ENCODE data around the gene ZNF536.

DNA sequence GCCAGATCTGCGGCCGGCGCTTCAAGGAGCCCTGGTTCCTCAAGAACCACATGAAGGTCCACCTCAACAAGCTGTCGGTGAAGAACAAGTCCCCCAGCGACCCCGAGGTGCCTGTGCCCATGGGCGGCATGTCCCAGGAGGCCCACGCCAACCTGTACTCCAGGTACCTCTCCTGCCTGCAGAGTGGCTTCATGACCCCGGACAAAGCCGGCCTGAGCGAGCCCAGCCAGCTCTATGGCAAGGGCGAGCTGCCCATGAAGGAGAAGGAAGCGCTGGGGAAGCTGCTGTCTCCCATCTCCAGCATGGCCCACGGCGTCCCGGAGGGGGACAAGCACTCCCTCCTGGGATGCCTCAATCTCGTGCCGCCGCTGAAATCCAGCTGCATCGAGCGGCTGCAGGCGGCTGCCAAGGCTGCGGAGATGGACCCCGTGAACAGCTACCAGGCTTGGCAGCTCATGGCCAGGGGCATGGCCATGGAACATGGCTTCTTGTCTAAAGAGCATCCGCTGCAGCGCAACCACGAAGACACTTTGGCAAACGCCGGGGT lies 72.6 kb downstream of the ZNF536 start:
- TF ChIP-seq, protein P1, sequence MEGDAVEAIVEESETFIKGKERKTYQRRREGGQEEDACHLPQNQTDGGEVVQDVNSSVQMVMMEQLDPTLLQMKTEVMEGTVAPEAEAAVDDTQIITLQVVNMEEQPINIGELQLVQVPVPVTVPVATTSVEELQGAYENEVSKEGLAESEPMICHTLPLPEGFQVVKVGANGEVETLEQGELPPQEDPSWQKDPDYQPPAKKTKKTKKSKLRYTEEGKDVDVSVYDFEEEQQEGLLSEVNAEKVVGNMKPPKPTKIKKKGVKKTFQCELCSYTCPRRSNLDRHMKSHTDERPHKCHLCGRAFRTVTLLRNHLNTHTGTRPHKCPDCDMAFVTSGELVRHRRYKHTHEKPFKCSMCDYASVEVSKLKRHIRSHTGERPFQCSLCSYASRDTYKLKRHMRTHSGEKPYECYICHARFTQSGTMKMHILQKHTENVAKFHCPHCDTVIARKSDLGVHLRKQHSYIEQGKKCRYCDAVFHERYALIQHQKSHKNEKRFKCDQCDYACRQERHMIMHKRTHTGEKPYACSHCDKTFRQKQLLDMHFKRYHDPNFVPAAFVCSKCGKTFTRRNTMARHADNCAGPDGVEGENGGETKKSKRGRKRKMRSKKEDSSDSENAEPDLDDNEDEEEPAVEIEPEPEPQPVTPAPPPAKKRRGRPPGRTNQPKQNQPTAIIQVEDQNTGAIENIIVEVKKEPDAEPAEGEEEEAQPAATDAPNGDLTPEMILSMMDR (IDR thresholded peaks at IDR 0.05), result no peak
- TF ChIP-seq CBFB (CRISPR knock-in tag; IDR thresholded peaks at IDR 0.05; ENCODE audit: low read depth) (no peak), CREM (CRISPR knock-in tag; IDR thresholded peaks at IDR 0.05) (no peak), GABPB1 (CRISPR knock-in tag; IDR thresholded peaks at IDR 0.05) (no peak), ATF1 (CRISPR knock-in tag; IDR thresholded peaks at IDR 0.05) (no peak), TCF7 (CRISPR knock-in tag; IDR thresholded peaks at IDR 0.05; ENCODE audit: low read depth) (no peak), ETV6 (CRISPR knock-in tag; IDR thresholded peaks at IDR 0.05) (no peak), MXD4 (CRISPR knock-in tag; IDR thresholded peaks at IDR 0.05; ENCODE audit: borderline replicate concordance) (no peak), JUN (CRISPR knock-in tag; IDR thresholded peaks at IDR 0.05) (no peak), SMAD3 (CRISPR knock-in tag; IDR thresholded peaks at IDR 0.05; ENCODE audit: borderline replicate concordance) (no peak)
- TF ChIP-seq, protein P2, sequence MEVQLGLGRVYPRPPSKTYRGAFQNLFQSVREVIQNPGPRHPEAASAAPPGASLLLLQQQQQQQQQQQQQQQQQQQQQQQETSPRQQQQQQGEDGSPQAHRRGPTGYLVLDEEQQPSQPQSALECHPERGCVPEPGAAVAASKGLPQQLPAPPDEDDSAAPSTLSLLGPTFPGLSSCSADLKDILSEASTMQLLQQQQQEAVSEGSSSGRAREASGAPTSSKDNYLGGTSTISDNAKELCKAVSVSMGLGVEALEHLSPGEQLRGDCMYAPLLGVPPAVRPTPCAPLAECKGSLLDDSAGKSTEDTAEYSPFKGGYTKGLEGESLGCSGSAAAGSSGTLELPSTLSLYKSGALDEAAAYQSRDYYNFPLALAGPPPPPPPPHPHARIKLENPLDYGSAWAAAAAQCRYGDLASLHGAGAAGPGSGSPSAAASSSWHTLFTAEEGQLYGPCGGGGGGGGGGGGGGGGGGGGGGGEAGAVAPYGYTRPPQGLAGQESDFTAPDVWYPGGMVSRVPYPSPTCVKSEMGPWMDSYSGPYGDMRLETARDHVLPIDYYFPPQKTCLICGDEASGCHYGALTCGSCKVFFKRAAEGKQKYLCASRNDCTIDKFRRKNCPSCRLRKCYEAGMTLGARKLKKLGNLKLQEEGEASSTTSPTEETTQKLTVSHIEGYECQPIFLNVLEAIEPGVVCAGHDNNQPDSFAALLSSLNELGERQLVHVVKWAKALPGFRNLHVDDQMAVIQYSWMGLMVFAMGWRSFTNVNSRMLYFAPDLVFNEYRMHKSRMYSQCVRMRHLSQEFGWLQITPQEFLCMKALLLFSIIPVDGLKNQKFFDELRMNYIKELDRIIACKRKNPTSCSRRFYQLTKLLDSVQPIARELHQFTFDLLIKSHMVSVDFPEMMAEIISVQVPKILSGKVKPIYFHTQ (CRISPR knock-in tag; IDR thresholded peaks at IDR 0.05), result no peak
- TF ChIP-seq, protein P3, sequence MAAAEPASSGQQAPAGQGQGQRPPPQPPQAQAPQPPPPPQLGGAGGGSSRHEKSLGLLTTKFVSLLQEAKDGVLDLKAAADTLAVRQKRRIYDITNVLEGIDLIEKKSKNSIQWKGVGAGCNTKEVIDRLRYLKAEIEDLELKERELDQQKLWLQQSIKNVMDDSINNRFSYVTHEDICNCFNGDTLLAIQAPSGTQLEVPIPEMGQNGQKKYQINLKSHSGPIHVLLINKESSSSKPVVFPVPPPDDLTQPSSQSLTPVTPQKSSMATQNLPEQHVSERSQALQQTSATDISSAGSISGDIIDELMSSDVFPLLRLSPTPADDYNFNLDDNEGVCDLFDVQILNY (CRISPR knock-in tag; IDR thresholded peaks at IDR 0.05), result no peak
